HL-60 (cell line): ENCODE results near the gene PAX1.

ENCODE experiments used
- DNase-seq, 2 experiments: peaks; one replicate each; pipeline ENCODE4 v3.0.0-alpha.2; 2010 to 2020; ENCODE audit warnings: low read depth in 1 of 2, low spot score in 1 of 2
- H3K27ac ChIP-seq: fragments of 250-450 bp; sonication (Bioruptor Pico); replicated peaks from 2 replicates; pipeline ENCODE4 v1.5.1; 2020; ENCODE audit warnings: mild to moderate bottlenecking, moderate library complexity
- H3K27me3 ChIP-seq: fragments of 250-450 bp; sonication (Bioruptor Pico); 2 replicates; pipeline ENCODE4 v1.5.1; 2021; ENCODE audit warnings: mild to moderate bottlenecking, moderate library complexity; ENCODE audit not compliant: insufficient read depth, poor library complexity, severe bottlenecking
- H3K4me3 ChIP-seq: replicated peaks from 2 replicates; pipeline ENCODE4 v1.5.1; 2011; ENCODE audit warnings: mild to moderate bottlenecking, control low read depth, low read length; ENCODE audit not compliant: insufficient read depth
- CTCF ChIP-seq: IDR thresholded peaks from one replicate; pipeline ENCODE4 v1.5.1; 2011; ENCODE audit warnings: low read length, control low read depth, inconsistent platforms; ENCODE audit not compliant: insufficient read depth
- GABPA ChIP-seq: IDR thresholded peaks from 2 replicates; pipeline ENCODE4 v1.6.1; 2012; ENCODE audit warnings: low read depth
- POLR2AphosphoS5 ChIP-seq: IDR thresholded peaks from 2 replicates; pipeline ENCODE4 v1.6.1; 2012; ENCODE audit warnings: low read depth
- REST ChIP-seq: IDR thresholded peaks from 2 replicates; pipeline ENCODE4 v1.6.1; 2012; ENCODE audit warnings: low read depth; ENCODE audit not compliant: insufficient replicate concordance
- SPI1 ChIP-seq: IDR thresholded peaks from 2 replicates; pipeline ENCODE4 v1.6.1; 2012; ENCODE audit warnings: low read depth, mild to moderate bottlenecking, borderline replicate concordance

Gene PAX1

GRCh38 chr20:21713901-21714296 is 8.4 kb downstream of the PAX1 start:
- Histone ChIP-seq H3K4me3 (no peak overlapping the region), H3K27ac (no peak overlapping the region), H3K27me3 (peaks cover 66% of the 10 kb centered on the region)
- no peak for DNase-seq
- TF ChIP-seq POLR2AphosphoS5 (no peak), REST (no peak), CTCF (no peak), GABPA (no peak), SPI1 (no peak)

- H3K27me3 ChIP-seq: peaks cover 60% of the 10 kb centered on the region
- TF ChIP-seq POLR2AphosphoS5 (no peak), REST (no peak), CTCF (no peak), GABPA (no peak), SPI1 (no peak)
- no peak for DNase-seq
- H3K27ac ChIP-seq: no peak overlapping the region
- no peak overlapping the region for H3K4me3 ChIP-seq
Measured at GRCh38 chr20:21714297-21715192, 9.1 kb downstream of the PAX1 start.

GRCh38 chr20:21715193-21715881 is 9.9 kb downstream of the PAX1 start:
- peaks cover 57% of the 10 kb centered on the region for H3K27me3 ChIP-seq
- H3K27ac ChIP-seq: no peak overlapping the region
- TF ChIP-seq POLR2AphosphoS5 (no peak), SPI1 (no peak), CTCF (no peak), GABPA (no peak), REST (no peak)
- DNase-seq: no peak
- no peak overlapping the region for H3K4me3 ChIP-seq
